ENCODE measurements around the gene VSIR. TPM values are rescaled to one million over a fixed set of nuclear protein-coding genes. Genes with fewer than 3 reads are reported as not detected.
A peak's percentile ranks its signal among the peaks of the same experiment; 100 is the strongest.

Gene VSIR
- total and polyA plus RNA-seq, 2 experiments from 2014 or later: 81.6 to 153 TPM

DNA sequence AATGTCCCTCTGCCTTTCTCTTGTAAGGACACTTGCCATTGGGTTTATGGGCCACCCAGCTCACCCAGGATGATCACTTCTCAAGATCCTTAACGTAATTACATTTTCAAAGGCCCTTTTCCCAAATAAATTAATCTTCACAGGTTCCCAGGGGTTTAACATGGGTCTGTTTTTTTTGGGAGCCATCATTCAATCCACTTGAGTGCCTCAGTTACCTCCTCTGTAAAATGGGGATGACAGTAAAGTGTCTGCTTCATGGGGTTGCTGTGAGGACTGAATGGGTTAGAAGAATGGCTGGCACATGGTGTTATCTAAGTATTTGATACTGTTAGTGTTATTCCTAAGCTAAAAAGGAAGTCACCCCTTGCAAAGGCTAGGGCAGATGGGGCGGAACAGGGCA is 61.1 kb downstream of the VSIR start:
- Histone ChIP-seq H2AFZ (no peak overlapping the region), H3K36me3 (ENCODE audit: low read depth) (no peaks in the 10 kb centered on the region), H3K4me2 (ENCODE audit: unreplicated experiment) (no peak overlapping the region), H3K79me2 (ENCODE audit: insufficient read depth) (no peaks in the 10 kb centered on the region), H4K20me1 (ENCODE audit: insufficient read depth) (no peaks in the 10 kb centered on the region), H3K9me2 (ENCODE audit: insufficient read depth) (no peaks in the 10 kb centered on the region), H3K9me3 (ENCODE audit: low read depth) (no peaks in the 10 kb centered on the region), H3K27me3 (replicated peaks; ENCODE audit: insufficient read depth) (no peaks in the 10 kb centered on the region), H3K4me3 (no peak overlapping the region), H3K9ac (no peak overlapping the region), H3K27ac (no peak overlapping the region), H3K4me1 (ENCODE audit: insufficient read depth) (peaks cover 22% of the 10 kb centered on the region), H3F3A (ENCODE audit: insufficient read depth) (peaks cover 12% of the 10 kb centered on the region; the same call in 1 of the 2 replicates)
- 90 to 97% methylated on average over 2 of the region's 2 CpGs for WGBS, 2 experiments (ENCODE audit: low coverage in 1 of 2, low lambda C conversion rate in 2 of 2, missing lambda C conversion rate in 2 of 2)
- no peak for TF ChIP-seq EZH2phosphoT487 (IDR thresholded peaks at IDR 0.05; ENCODE audit: insufficient read depth, low read depth)
- TF ChIP-seq EZH2 (IDR thresholded peaks at IDR 0.05; ENCODE audit: insufficient read depth, poor library complexity, severe bottlenecking): no peak
- in situ Hi-C loops (cut with MboI): no loop called here
- DNase-seq: no peak

DNA sequence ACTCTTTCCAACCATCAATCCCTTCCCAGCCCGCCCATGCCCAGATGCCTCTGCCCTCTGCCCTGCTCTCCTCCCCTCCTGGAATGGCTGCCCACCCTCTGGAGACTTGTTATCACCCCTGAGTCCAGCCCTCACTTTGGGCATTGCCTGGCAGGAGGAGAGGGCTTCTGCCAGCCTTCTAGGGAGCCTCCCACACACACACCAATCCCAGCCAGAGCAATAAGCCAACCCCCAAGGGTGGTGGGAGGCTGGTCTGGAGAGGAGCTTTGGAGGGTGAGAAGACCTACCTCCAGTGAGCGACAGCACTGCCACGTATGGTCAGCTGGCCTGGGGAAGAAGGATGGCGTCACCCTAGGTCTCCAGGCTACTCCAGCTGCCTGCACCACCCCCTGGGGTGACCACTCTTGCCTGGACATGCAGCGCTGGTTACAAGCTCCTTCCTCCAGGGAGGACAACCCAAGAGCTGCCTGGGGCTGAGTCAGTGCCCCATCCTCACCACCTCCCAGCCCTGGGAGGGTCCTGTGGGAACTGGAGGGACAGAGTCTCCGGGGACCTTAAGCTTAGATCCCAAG is 62.2 kb downstream of the VSIR start:
- Histone ChIP-seq H3K27ac (no peak overlapping the region), H3F3A (ENCODE audit: insufficient read depth) (peaks cover 12% of the 10 kb centered on the region; the same call in 1 of the 2 replicates), H3K4me1 (ENCODE audit: insufficient read depth) (peaks cover 22% of the 10 kb centered on the region), H3K4me3 (no peak overlapping the region), H3K9me3 (ENCODE audit: low read depth) (no peaks in the 10 kb centered on the region), H3K27me3 (replicated peaks; ENCODE audit: insufficient read depth) (no peaks in the 10 kb centered on the region), H3K9me2 (ENCODE audit: insufficient read depth) (no peaks in the 10 kb centered on the region), H3K4me2 (ENCODE audit: unreplicated experiment) (no peak overlapping the region), H3K36me3 (ENCODE audit: low read depth) (no peaks in the 10 kb centered on the region), H2AFZ (no peak overlapping the region), H3K79me2 (ENCODE audit: insufficient read depth) (no peaks in the 10 kb centered on the region), H3K9ac (no peak overlapping the region), H4K20me1 (ENCODE audit: insufficient read depth) (no peaks in the 10 kb centered on the region)
- in situ Hi-C loops (cut with MboI): no loop called here
- TF ChIP-seq EZH2 (IDR thresholded peaks at IDR 0.05; ENCODE audit: insufficient read depth, poor library complexity, severe bottlenecking): no peak
- TF ChIP-seq EZH2phosphoT487 (IDR thresholded peaks at IDR 0.05; ENCODE audit: insufficient read depth, low read depth): no peak
- WGBS, 2 experiments (ENCODE audit: low coverage in 1 of 2, low lambda C conversion rate in 2 of 2, missing lambda C conversion rate in 2 of 2): 78 to 86% methylated on average over 6 of the region's 6 CpGs
- DNase-seq: peak; percentile 11

DNA sequence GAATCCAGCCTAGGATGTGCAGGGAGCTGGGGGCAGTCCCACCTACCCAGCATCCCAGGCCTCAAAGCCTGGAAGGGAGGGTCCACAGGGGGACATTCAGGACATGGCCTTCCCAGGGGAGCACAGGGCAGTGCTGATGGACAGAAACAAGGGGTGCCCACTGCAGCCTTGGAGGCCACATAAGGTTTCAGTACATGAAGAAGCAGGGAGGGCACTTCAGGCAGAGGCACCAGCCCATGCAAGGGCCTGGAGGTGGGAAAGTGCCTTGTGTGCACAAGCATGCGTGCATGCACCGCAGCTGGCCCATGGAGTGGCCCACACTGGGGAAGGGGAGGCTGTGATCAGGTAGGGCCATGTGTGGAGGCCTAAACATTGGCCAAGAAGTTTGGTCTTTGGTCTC is 62.8 kb downstream of the VSIR start:
- TF ChIP-seq EZH2phosphoT487 (IDR thresholded peaks at IDR 0.05; ENCODE audit: insufficient read depth, low read depth) (no peak), EZH2 (IDR thresholded peaks at IDR 0.05; ENCODE audit: insufficient read depth, poor library complexity, severe bottlenecking) (no peak)
- no peak overlapping the region for H3K27ac ChIP-seq
- H3K9me2 ChIP-seq (ENCODE audit: insufficient read depth): no peaks in the 10 kb centered on the region
- no peaks in the 10 kb centered on the region for H3K27me3 ChIP-seq (replicated peaks; ENCODE audit: insufficient read depth)
- H3K79me2 ChIP-seq (ENCODE audit: insufficient read depth): no peaks in the 10 kb centered on the region
- H3K36me3 ChIP-seq (ENCODE audit: low read depth): no peaks in the 10 kb centered on the region
- in situ Hi-C loops (cut with MboI): no loop called here
- 100% methylated on average over 2 of the region's 2 CpGs for WGBS, 2 experiments (ENCODE audit: low coverage in 1 of 2, low lambda C conversion rate in 2 of 2, missing lambda C conversion rate in 2 of 2)
- H3K9me3 ChIP-seq (ENCODE audit: low read depth): no peaks in the 10 kb centered on the region
- DNase-seq: no peak
- no peak overlapping the region for H3K4me2 ChIP-seq (ENCODE audit: unreplicated experiment)
- no peak overlapping the region for H3K9ac ChIP-seq
- H2AFZ ChIP-seq: no peak overlapping the region
- no peaks in the 10 kb centered on the region for H4K20me1 ChIP-seq (ENCODE audit: insufficient read depth)
- no peak overlapping the region for H3K4me3 ChIP-seq
- H3F3A ChIP-seq (ENCODE audit: insufficient read depth): peaks cover 12% of the 10 kb centered on the region; the same call in 1 of the 2 replicates
- peaks cover 22% of the 10 kb centered on the region for H3K4me1 ChIP-seq (ENCODE audit: insufficient read depth)

DNA sequence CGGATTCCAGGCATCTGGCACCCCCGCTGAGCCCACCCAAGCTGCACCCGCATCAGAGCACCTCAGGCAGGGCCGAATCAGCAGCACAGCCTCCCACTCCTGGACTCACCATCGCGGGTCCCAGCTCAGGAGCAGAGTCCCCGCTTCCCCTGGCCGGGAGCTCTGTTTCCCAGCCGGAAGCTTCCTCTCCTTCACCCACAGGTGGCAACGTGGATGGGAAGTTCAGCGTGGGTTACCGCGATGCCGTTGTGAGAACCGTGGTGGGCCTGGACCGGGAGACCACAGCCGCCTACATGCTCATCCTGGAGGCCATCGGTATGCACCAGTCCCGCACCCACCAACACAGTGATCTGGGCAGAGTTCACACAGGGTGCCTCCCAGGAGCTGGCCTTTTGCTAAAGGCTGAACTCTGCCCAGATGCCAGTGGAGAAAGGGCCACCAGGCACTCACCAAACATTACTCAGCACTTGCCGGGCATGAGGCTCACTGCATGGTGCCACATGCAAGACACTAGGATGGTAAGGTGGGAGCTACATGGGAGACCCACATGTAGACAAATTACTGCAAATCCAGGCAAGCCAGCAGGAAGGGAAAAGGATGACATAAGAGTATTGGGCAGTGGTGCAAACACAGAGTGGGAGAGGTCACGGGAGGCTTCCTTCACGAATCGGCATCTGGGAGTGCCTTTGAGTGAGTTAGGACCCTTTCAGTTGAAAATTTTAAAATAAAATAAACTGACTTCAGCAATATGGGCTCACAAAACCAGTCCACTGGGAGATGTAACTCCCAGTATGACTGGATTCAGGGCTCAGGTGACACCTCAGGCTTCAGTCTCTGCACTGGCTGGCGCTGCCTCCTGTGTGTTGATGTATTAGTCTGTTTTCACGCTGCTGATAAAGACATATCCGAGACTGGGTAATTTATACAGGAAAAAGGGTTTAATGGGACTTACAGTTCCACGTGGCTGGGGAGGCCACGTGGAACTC is 64.1 kb downstream of the VSIR start:
- Histone ChIP-seq H2AFZ (no peak overlapping the region), H3K36me3 (ENCODE audit: low read depth) (no peaks in the 10 kb centered on the region), H3K9ac (no peak overlapping the region), H3K4me3 (no peak overlapping the region), H3K9me3 (ENCODE audit: low read depth) (no peaks in the 10 kb centered on the region), H3K4me2 (ENCODE audit: unreplicated experiment) (no peak overlapping the region), H3K27ac (no peak overlapping the region), H3K9me2 (ENCODE audit: insufficient read depth) (no peaks in the 10 kb centered on the region), H3K27me3 (replicated peaks; ENCODE audit: insufficient read depth) (no peaks in the 10 kb centered on the region), H4K20me1 (ENCODE audit: insufficient read depth) (no peaks in the 10 kb centered on the region), H3K4me1 (ENCODE audit: insufficient read depth) (peaks cover 15% of the 10 kb centered on the region), H3K79me2 (ENCODE audit: insufficient read depth) (no peaks in the 10 kb centered on the region), H3F3A (ENCODE audit: insufficient read depth) (peaks cover 8% of the 10 kb centered on the region; the same call in 1 of the 2 replicates)
- 77 to 80% methylated on average over 28 of the region's 28 CpGs for WGBS, 2 experiments (ENCODE audit: low coverage in 1 of 2, low lambda C conversion rate in 2 of 2, missing lambda C conversion rate in 2 of 2)
- TF ChIP-seq EZH2phosphoT487 (IDR thresholded peaks at IDR 0.05; ENCODE audit: insufficient read depth, low read depth) (no peak), EZH2 (IDR thresholded peaks at IDR 0.05; ENCODE audit: insufficient read depth, poor library complexity, severe bottlenecking) (no peak)
- in situ Hi-C loops (cut with MboI): no loop called here
- DNase-seq: no peak

Measured in GM23248 (cell line).